Ovary (tissue), 3 donors: ENCODE results near the gene PKM.

Experiments used
- CTCF ChIP-seq, 3 donors: fragments of 450-650 bp in 2 of 3; fragments of 200-600 bp in 1 of 3; IDR thresholded peaks; one replicate each; pipeline versions ENCODE4 v1.5.1 to v1.8.0; 2016 to 2022; ENCODE audit warnings: antibody characterized with exemption in 3 of 3, mild to moderate bottlenecking in 1 of 3
- EP300 ChIP-seq: sonication (generic); formaldehyde crosslinking; IDR thresholded peaks from one replicate; pipeline ENCODE4 v1.6.1; 2017; ENCODE audit warnings: antibody characterized with exemption
- POLR2A ChIP-seq: fragments of 450-650 bp; IDR thresholded peaks from one replicate; pipeline ENCODE4 v1.6.1; 2017; ENCODE audit warnings: antibody characterized with exemption, mild to moderate bottlenecking, moderate library complexity
- donor health status: DM: no; HTN: no; CAD: no.

- TF ChIP-seq CTCF (IDR thresholded peaks at IDR 0.05) (no peak), POLR2A (no peak), EP300 (no peak)
These were observed 40.9 kb upstream of the PKM start for GRCh38 chr15:72271895-72272212.
